Neural progenitor cell (in vitro differentiated cells): ENCODE data around the gene CAPZA1.

Experiments
- CTCF ChIP-seq: fragments of 200-600 bp; sonication (generic); IDR thresholded peaks from 2 replicates; pipeline ENCODE4 v1.5.1; 2017; ENCODE audit warnings: antibody characterized with exemption, mild to moderate bottlenecking
- EZH2 ChIP-seq: fragments of 200-600 bp; sonication (generic); IDR thresholded peaks from 2 replicates; pipeline ENCODE4 v1.6.1; 2017; ENCODE audit warnings: antibody characterized with exemption, mild to moderate bottlenecking, moderate library complexity

- peak; percentile 34 for TF ChIP-seq CTCF
- TF ChIP-seq EZH2, result no peak
Measured at GRCh38 chr1:112674986-112675727, 55.5 kb downstream of the CAPZA1 start.
